Transverse colon (tissue), 4 donors: Measurements from ENCODE around the gene MTMR12. TPM values are rescaled to one million over a fixed set of nuclear protein-coding genes. Genes with fewer than 3 reads are reported as not detected.
"Not testable (repeated sequence)": the region's sequence is repeated elsewhere in the genome, so short reads cannot be mapped to it uniquely, and the experiment has no call there.

Experiments
- DNase-seq: peaks from one replicate; pipeline ENCODE4 v3.0.0-alpha.2; 2019
- H3K27ac ChIP-seq, 4 donors: fragments of 200-600 bp; sonication (generic); 2 replicates each; pipeline ENCODE4 v1.5.1; 2016 to 2018; ENCODE audit warnings: inconsistent platforms in 4 of 4
- H3K27me3 ChIP-seq: fragments of 200-600 bp; sonication (generic); 2 replicates; pipeline ENCODE4 v1.5.1; 2017; ENCODE audit warnings: inconsistent platforms
- H3K36me3 ChIP-seq, 4 donors: fragments of 200-600 bp; sonication (generic); 2 replicates each; pipeline ENCODE4 v1.5.1; 2017 to 2019; ENCODE audit warnings: inconsistent platforms in 4 of 4
- H3K4me1 ChIP-seq, 4 donors: fragments of 200-600 bp; sonication (generic); 2 replicates each; pipeline ENCODE4 v1.5.1; 2017 to 2020; ENCODE audit warnings: inconsistent platforms in 4 of 4
- H3K4me3 ChIP-seq, 4 donors: fragments of 200-600 bp; sonication (generic); 1 replicate in 1 of 4; 2 replicates in 3 of 4; pipeline versions ENCODE4 v1.5.1 to v1.6.1; 2017 to 2019; ENCODE audit warnings: inconsistent platforms in 4 of 4
- H3K9me3 ChIP-seq, 2 donors: fragments of 200-600 bp; sonication (generic); 2 replicates each; pipeline ENCODE4 v1.5.1; 2017 to 2019; ENCODE audit warnings: inconsistent platforms in 2 of 2
- EP300 ChIP-seq: sonication (generic); formaldehyde crosslinking; IDR thresholded peaks from one replicate; pipeline ENCODE4 v1.6.1; 2017; ENCODE audit warnings: antibody characterized with exemption, low read depth
- POLR2A ChIP-seq: fragments of 450-650 bp; IDR thresholded peaks from one replicate; pipeline ENCODE4 v1.6.1; 2016; ENCODE audit warnings: antibody characterized with exemption, mild to moderate bottlenecking, moderate library complexity
- POLR2AphosphoS5 ChIP-seq, 3 donors: sonication (generic); formaldehyde crosslinking; IDR thresholded peaks; one replicate each; pipeline ENCODE4 v1.6.1; 2016; ENCODE audit warnings: antibody characterized with exemption in 3 of 3
- WGBS, 2 donors: methylation state at CpG; one replicate each; pipeline ENCODE4 v1.1.5; 2018; ENCODE audit warnings: low coverage in 1 of 2; 5-methylcytosine and 5-hydroxymethylcytosine counted together
- in situ Hi-C, 4 donors: fragments of 200-750 bp; cut with MboI; loops; one replicate each; pipeline versions ENCODE4 v1.15.0 to v1.15.1; 2017; ENCODE audit warnings: low sequenced_read_pairs in 3 of 4, low pct_ligation_motif_present in 1 of 4, low pct_unique_long_range_greater_than_20kb in 1 of 4
- intact Hi-C: fragments of 100-400 bp; cut with DNase I; formaldehyde crosslinking; loops from one replicate; pipeline ENCODE4 v1.15.1; 2023; ENCODE audit warnings: low total_unique reads
- total RNA-seq, 4 donors: library from RNA; depleted of rRNA; stranded (reverse); fragments of >200 nt; gene quantifications; one replicate each; pipeline ENCODE4 v1.1.0, GENCODE V29; 2016
- TF ChIP-seq, protein P1 (sequence below), 5 experiments: fragments of 200-600 bp in 3 of 5; fragments of 450-650 bp in 2 of 5; sonication (generic) in 3 of 5; IDR thresholded peaks; 1 replicate in 2 of 5; 2 replicates in 3 of 5; pipeline ENCODE4 v1.5.1; 2016 to 2017; ENCODE audit warnings: antibody characterized with exemption in 5 of 5, inconsistent platforms in 3 of 5, mild to moderate bottlenecking in 2 of 5, moderate library complexity in 1 of 5

Gene MTMR12
- total RNA-seq, 4 donors from 2014 or later = 10.1 to 27.9 (median 16.1) TPM

- in situ Hi-C loops = loop anchor here in 2 of 4 donors (10.0 to 25.0 kb wide), 4 partner anchors 109 to 387 kb away; partner anchors contain the start of gene SUB1 (in 1 of the 2)
- intact Hi-C loops = no loop called here
- Histone ChIP-seq H3K9me3 (no peaks in the 10 kb centered on the region), H3K36me3 (no peaks in the 10 kb centered on the region), H3K27me3 (no peaks in the 10 kb centered on the region), H3K4me1 (peaks cover 0 to 10% (median 0%) of the 10 kb centered on the region in 4 donors), H3K4me3 (no peak overlapping the region), H3K27ac (peak overlapping the region; percentile 62 to 79 (median 78))
- 65 to 74% methylated on average over 3 to 5 of the region's 5 CpGs for WGBS, 2 donors
- DNase-seq = no peak
- TF ChIP-seq, protein P1, sequence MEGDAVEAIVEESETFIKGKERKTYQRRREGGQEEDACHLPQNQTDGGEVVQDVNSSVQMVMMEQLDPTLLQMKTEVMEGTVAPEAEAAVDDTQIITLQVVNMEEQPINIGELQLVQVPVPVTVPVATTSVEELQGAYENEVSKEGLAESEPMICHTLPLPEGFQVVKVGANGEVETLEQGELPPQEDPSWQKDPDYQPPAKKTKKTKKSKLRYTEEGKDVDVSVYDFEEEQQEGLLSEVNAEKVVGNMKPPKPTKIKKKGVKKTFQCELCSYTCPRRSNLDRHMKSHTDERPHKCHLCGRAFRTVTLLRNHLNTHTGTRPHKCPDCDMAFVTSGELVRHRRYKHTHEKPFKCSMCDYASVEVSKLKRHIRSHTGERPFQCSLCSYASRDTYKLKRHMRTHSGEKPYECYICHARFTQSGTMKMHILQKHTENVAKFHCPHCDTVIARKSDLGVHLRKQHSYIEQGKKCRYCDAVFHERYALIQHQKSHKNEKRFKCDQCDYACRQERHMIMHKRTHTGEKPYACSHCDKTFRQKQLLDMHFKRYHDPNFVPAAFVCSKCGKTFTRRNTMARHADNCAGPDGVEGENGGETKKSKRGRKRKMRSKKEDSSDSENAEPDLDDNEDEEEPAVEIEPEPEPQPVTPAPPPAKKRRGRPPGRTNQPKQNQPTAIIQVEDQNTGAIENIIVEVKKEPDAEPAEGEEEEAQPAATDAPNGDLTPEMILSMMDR (IDR thresholded peaks at IDR 0.05) = no peak
- TF ChIP-seq POLR2AphosphoS5 (IDR thresholded peaks at IDR 0.05) (peak; percentile 35 to 58 (median 37)), EP300 (peak; percentile 79), POLR2A (no peak)
Measured at GRCh38 chr5:32225445-32225844, 87.3 kb downstream of the MTMR12 start.

DNA sequence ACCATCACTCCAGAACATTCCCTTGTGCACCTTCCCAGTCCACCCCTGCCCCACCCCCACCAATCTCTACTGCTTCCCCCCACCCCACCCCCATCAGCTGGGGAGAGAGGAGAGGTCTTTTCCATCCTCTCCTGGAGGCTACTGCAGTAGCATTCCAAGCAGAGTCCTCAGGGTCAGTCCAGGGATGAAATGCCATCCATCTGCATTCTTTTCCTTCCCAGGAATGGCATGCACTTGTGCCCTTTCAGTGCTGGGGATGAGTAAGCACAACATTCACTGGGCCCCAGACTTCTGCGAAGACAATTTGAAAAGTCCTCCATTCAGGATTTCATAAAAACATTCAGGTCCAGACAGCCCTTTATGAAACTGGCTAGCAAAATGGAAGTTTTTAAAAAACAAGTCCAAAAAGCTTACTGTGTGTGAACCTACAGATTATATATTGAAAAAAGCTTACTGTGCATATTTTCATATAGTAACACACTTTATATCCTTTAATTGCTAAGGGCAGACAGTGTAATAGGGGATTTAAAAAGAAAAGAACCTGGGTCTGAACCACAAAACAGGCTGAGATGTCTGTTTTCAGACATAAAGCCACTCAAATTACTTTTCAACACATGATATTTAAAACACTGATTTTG is 88.6 kb downstream of the MTMR12 start:
- TF ChIP-seq POLR2AphosphoS5 (IDR thresholded peaks at IDR 0.05) (peak in 2 of 3 donors; percentile 46 to 49), EP300 (no peak)
- no peak overlapping the region for H3K4me3 ChIP-seq
- H3K27me3 ChIP-seq = no peaks in the 10 kb centered on the region
- H3K36me3 ChIP-seq = no peaks in the 10 kb centered on the region
- in situ Hi-C loops = loop anchor here in 1 of 4 donors (10.0 kb wide), 1 partner anchor 111 kb away; no protein-coding TSS in a partner anchor
- H3K9me3 ChIP-seq = no peaks in the 10 kb centered on the region
- H3K27ac ChIP-seq = peak overlapping the region; percentile 62 to 79 (median 78)
- intact Hi-C loops = loop anchor here (5.0 kb wide), 1 partner anchor 52 kb away; the partner anchor contains the start of gene GOLPH3
- 75 to 100% methylated on average over 1 of the region's 1 CpG for whole genome bisulfite sequencing, 2 donors
- peaks cover 0 to 10% (median 0%) of the 10 kb centered on the region in 4 donors for H3K4me1 ChIP-seq
- DNase-seq = no peak

DNA sequence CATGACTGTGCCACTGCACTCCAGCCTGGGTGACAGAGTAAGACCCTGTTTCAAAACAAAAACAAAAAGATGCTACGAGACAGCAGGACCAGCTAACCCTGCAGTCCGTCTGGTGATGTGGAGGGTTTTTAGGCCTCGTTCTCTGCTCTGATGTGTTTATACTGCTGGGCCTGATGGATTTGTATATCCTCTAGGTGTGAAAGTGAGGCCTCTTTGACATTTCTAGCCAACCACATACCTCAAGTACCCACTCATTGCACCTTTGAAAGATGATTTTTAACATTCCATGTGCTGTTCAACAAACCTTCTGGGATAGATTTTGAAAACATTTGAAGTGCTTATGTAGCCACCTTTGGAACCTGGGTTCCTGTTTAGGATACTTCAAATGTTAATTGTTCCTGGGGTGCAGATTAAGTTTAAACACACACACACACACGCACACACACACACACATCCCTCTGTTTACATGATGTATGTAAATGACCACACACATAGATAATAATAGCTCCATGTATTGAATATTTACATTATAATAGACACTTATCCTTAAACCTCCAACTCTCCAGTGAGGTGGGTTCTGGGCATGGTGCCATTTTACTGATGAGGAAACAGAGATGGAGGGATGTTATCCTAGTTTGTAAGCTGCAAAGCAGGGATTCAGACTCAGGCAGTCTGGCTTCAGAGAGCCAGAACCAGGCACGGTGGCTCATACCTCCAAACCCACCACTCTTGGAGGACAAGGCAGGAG is 89.8 kb downstream of the MTMR12 start:
- intact Hi-C loops = loop anchor here (5.0 kb wide), 1 partner anchor 51 kb away; the partner anchor contains the start of gene GOLPH3

DNA sequence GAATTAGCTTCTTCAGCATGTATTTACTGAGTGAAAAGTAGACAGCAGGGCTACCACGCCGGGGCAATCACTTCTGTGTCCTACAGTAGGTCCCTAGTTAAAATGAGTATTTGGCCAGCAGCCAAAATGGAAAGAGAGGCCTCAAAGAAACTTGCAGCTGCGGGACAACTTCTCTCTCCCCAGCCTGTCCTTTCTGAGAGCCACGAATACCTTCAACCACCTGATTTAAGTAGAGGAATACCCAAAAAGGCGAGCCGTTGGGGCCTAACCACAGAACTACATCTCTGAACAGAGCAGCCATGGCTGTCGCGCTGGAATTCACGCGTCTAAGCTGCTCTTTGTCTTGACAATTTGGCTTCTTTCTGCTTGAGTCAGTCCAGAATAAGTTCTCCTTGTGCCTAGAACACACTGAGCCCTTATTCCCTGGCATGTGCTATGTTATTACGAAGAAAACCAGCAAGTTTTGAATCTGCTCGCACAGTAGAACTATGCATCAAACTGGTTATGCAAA is 94.8 kb downstream of the MTMR12 start:
- intact Hi-C loops = no loop called here
- no peaks in the 10 kb centered on the region for H3K36me3 ChIP-seq
- in situ Hi-C loops = no loop called here
- 56 to 66% methylated on average over 6 to 12 of the region's 12 CpGs for WGBS, 2 donors
- TF ChIP-seq POLR2A = no peak
- TF ChIP-seq, protein P1 (IDR thresholded peaks at IDR 0.05) = no peak
- TF ChIP-seq POLR2AphosphoS5 (IDR thresholded peaks at IDR 0.05) = peak; percentile 39 to 77 (median 57)
- peak; percentile 96 for TF ChIP-seq EP300
- H3K9me3 ChIP-seq = no peaks in the 10 kb centered on the region
- no peak overlapping the region for H3K4me3 ChIP-seq
- no peaks in the 10 kb centered on the region for H3K27me3 ChIP-seq
- H3K4me1 ChIP-seq = peaks cover 0 to 7% (median 2%) of the 10 kb centered on the region in 4 donors
- peak; percentile 45 for DNase-seq
- H3K27ac ChIP-seq = peak overlapping the region; percentile 58 to 75 (median 66)

More for the DNA sequence above, 89.8 kb downstream of the MTMR12 start:
- WGBS, 2 donors = 86% methylated on average over 5 of the region's 5 CpGs; no CpG with 5 or more reads in 1 of the 2 donors
- in situ Hi-C loops = loop anchor here in 1 of 4 donors (10.0 kb wide), 1 partner anchor 112 kb away; no protein-coding TSS in a partner anchor
- Histone ChIP-seq H3K36me3 (no peaks in the 10 kb centered on the region), H3K9me3 (no peaks in the 10 kb centered on the region), H3K4me1 (peaks cover 0 to 17% (median 0%) of the 10 kb centered on the region in 4 donors), H3K27ac (peak overlapping the region in 3 of 4 donors; percentile 21 to 77 (median 27)), H3K4me3 (no peak overlapping the region), H3K27me3 (no peaks in the 10 kb centered on the region)
- no peak for DNase-seq
- TF ChIP-seq, protein P1 (IDR thresholded peaks at IDR 0.05) = no peak
- TF ChIP-seq POLR2A (no peak), EP300 (no peak), POLR2AphosphoS5 (IDR thresholded peaks at IDR 0.05) (no peak)

GRCh38 chr5:32214344-32214743 is 98.4 kb downstream of the MTMR12 start:
- H3K9me3 ChIP-seq, H3K4me3 ChIP-seq, H3K4me1 ChIP-seq, H3K27me3 ChIP-seq, DNase-seq, H3K36me3 ChIP-seq, intact Hi-C loops, H3K27ac ChIP-seq, in situ Hi-C loops: not testable (repeated sequence)
- 88% methylated on average over 1 of the region's 1 CpG for WGBS, 2 donors
